ENCODE data around the gene TMEM52B. TPM values are rescaled to one million over a fixed set of nuclear protein-coding genes. Genes with fewer than 3 reads are reported as not detected.

Gene TMEM52B
- not detected for total RNA-seq
- polyA plus RNA-seq = not detected

DNA sequence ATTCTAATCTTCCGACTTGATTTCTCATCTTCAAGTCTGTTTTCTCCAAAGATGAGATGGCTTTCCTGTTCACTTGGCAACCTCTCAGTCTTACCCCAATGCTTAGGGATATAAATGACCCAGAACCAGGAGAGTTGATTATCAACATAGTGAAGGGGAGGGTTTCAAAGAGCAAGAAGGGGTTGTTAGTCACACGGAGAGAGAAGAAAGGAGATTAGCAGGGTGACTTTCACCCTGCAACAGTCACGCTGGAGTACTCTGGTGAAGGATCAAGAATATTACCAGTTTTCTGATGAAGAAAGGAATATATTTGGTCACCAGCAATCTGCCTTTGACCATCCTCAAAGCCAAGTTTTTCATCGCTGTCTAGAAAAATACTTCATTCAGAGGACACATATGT is at the start of gene TMEM52B:
TMEM52B (plus strand) TSS at position 212 of the 400 bp plus-strand sequence. CDS start 543 bp downstream, outside the sequence.
- Mint-ChIP-seq H3K27me3 (peaks cover 23 to 38% of the 10 kb centered on the region in 2 donors), H3K9me3 (no peaks in the 10 kb centered on the region), H3K4me3 (no peak within 1 kb of the TSS), H3K27ac (no peak within 1 kb of the TSS), H3K36me3 (no peaks in the 10 kb centered on the region), H3K4me1 (no peaks in the 10 kb centered on the region)
- Histone ChIP-seq H3K9me3 (ENCODE audit: control insufficient read depth in 1 of 2, low read length in 2 of 2) (no peaks in the 10 kb centered on the region), H3K36me3 (ENCODE audit: insufficient read depth, low read length) (no peaks in the 10 kb centered on the region), H3K4me1 (ENCODE audit: insufficient read depth, low read length) (no peaks in the 10 kb centered on the region), H3K4me3 (ENCODE audit: low read length in 2 of 2) (no peak within 1 kb of the TSS), H3K27ac (ENCODE audit: low read depth, low read length) (no peak within 1 kb of the TSS), H3K27me3 (ENCODE audit: insufficient read depth, low read length) (no peaks in the 10 kb centered on the region)
- POLR2A ChIA-PET (ENCODE audit: partially characterized antibody) = no interaction called here
- no peak for DNase-seq
- intact Hi-C loops (cut with micrococcal nuclease) = no loop called here
- CTCF ChIA-PET (ENCODE audit: partially characterized antibody) = no interaction called here

DNA sequence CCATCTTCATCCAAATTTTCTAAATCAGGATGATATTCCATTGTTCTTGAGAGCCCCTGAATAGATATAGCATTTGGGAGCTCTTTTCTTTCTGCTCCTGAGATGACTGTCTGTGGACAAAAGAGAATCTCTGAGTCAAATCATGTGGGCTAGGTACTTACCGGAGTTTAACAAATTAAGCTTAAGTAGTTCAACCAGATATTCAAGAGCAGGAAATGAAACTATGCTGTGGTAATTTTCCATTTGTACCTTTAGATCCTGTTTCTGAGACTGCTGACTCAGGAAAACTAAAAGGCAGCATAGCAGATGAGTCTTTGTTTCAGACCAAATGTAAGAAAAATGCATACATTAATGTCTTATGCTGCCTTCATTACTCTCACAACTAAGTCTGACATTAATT is 48.8 kb upstream of the TMEM52B start, which contains the start of gene CLEC7A:
CLEC7A (minus strand) TSS at position 158 of the 400 bp plus-strand sequence; CDS start at position 41, 117 bp downstream.
- no peak within 1 kb of the TSS for H3K27ac Mint-ChIP-seq
- no peak within 1 kb of the TSS for H3K27ac ChIP-seq (ENCODE audit: low read depth, low read length)

DNA sequence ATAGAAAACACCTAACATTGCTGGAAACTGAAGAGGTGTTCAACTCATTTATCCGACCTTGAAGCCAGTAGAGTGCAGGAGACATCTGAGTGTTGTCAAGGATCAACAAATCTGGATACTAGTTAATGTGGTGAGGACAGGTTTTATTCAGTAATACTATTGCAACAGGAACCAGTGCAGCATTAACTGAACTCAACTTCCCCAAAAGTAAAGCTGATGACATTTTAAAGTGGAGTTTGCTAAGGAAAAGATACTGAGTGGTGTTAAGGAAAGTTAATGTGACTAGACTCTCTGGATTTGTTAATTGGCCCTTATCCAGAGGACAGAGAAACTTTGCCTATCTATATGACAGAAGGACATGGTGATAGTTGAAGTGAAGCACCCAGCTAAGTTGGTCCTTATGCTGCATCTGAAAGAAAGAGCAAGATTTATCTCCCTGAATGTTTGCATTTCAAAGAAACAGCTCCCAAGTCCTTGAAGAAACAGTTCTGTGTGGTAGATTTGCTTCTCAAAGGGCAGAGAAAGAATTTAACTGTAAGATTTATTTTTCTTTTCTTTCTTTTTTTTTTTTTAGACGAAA is 47.6 kb upstream of the TMEM52B start:
- no peak for DNase-seq
- CTCF ChIA-PET (ENCODE audit: partially characterized antibody) = interaction anchor here (2.7 kb wide), 1 partner anchor 9 kb away, joined by 12 read pairs; no protein-coding TSS in a partner anchor
- POLR2A ChIA-PET (ENCODE audit: partially characterized antibody) = no interaction called here

More for the DNA sequence above, 48.8 kb upstream of the TMEM52B start, which contains the start of gene CLEC7A:
- Mint-ChIP-seq H3K4me3 (peak within 1 kb of the TSS in 1 of 8 donors; percentile 10), H3K36me3 (no peaks in the 10 kb centered on the region), H3K27me3 (peaks cover 0 to 1% of the 10 kb centered on the region in 2 donors), H3K9me3 (no peaks in the 10 kb centered on the region), H3K4me1 (peaks cover 6 to 10% (median 9%) of the 10 kb centered on the region in 4 donors)
- Histone ChIP-seq H3K36me3 (ENCODE audit: insufficient read depth, low read length) (no peaks in the 10 kb centered on the region), H3K9me3 (ENCODE audit: control insufficient read depth in 1 of 2, low read length in 2 of 2) (no peaks in the 10 kb centered on the region), H3K4me1 (ENCODE audit: insufficient read depth, low read length) (peaks cover 10% of the 10 kb centered on the region), H3K27me3 (ENCODE audit: insufficient read depth, low read length) (no peaks in the 10 kb centered on the region), H3K4me3 (ENCODE audit: low read length in 2 of 2) (no peak within 1 kb of the TSS)
- peak in 1 of 5 donors; percentile 6 for DNase-seq
- POLR2A ChIA-PET (ENCODE audit: partially characterized antibody) = no interaction called here
- intact Hi-C loops (cut with micrococcal nuclease) = no loop called here
- CTCF ChIA-PET (ENCODE audit: partially characterized antibody) = interaction anchor here (2.7 kb wide), 1 partner anchor 10 kb away, joined by 12 read pairs; no protein-coding TSS in a partner anchor

DNA sequence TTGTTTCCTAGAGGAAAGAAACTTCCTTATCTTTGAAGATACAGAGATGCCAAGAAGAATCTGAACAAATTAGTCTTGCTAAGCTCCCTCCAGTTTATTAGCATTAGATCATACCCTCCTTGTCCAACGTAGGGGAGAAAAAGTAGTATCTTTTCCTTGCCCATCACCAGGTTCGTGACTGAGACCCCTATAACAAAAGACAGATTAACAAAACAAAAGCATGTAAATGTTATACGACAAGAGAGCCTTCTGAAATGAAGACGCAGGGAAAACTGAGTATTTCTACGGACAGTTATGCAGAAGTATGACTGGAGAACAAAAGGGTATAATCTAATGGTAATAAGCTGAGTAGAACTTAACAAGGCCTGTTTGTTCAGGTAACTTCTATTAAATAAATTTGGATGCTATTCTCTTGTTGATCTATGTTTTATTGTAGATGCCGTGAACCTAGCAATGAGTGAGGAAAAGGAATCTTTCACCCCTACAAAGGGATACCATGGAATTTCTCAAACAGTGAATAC is 45.9 kb upstream of the TMEM52B start:
- H3K4me1 ChIP-seq (ENCODE audit: insufficient read depth, low read length) = peaks cover 10% of the 10 kb centered on the region
- H3K4me3 ChIP-seq (ENCODE audit: low read length in 2 of 2) = no peak overlapping the region
- Mint-ChIP-seq H3K4me3 (no peak overlapping the region), H3K4me1 (peaks cover 6 to 10% (median 9%) of the 10 kb centered on the region in 4 donors), H3K36me3 (no peaks in the 10 kb centered on the region), H3K9me3 (no peaks in the 10 kb centered on the region), H3K27me3 (peaks cover 0 to 2% of the 10 kb centered on the region in 2 donors), H3K27ac (no peak overlapping the region)
- H3K9me3 ChIP-seq (ENCODE audit: control insufficient read depth in 1 of 2, low read length in 2 of 2) = no peaks in the 10 kb centered on the region
- no peak overlapping the region for H3K27ac ChIP-seq (ENCODE audit: low read depth, low read length)
- H3K36me3 ChIP-seq (ENCODE audit: insufficient read depth, low read length) = no peaks in the 10 kb centered on the region
- intact Hi-C loops (cut with micrococcal nuclease) = no loop called here
- POLR2A ChIA-PET (ENCODE audit: partially characterized antibody) = no interaction called here
- no peak for DNase-seq
- CTCF ChIA-PET (ENCODE audit: partially characterized antibody) = no interaction called here
- H3K27me3 ChIP-seq (ENCODE audit: insufficient read depth, low read length) = no peaks in the 10 kb centered on the region

More for the DNA sequence above, 47.6 kb upstream of the TMEM52B start:
- Histone ChIP-seq H3K27ac (ENCODE audit: low read depth, low read length) (no peak overlapping the region), H3K4me3 (ENCODE audit: low read length in 2 of 2) (no peak overlapping the region), H3K4me1 (ENCODE audit: insufficient read depth, low read length) (peaks cover 10% of the 10 kb centered on the region), H3K27me3 (ENCODE audit: insufficient read depth, low read length) (no peaks in the 10 kb centered on the region), H3K9me3 (ENCODE audit: control insufficient read depth in 1 of 2, low read length in 2 of 2) (no peaks in the 10 kb centered on the region), H3K36me3 (ENCODE audit: insufficient read depth, low read length) (no peaks in the 10 kb centered on the region)
- Mint-ChIP-seq H3K27me3 (peaks cover 0 to 1% of the 10 kb centered on the region in 2 donors), H3K9me3 (no peaks in the 10 kb centered on the region), H3K4me1 (peaks cover 6 to 10% (median 9%) of the 10 kb centered on the region in 4 donors), H3K4me3 (no peak overlapping the region), H3K36me3 (no peaks in the 10 kb centered on the region), H3K27ac (no peak overlapping the region)
- intact Hi-C loops (cut with micrococcal nuclease) = no loop called here

DNA sequence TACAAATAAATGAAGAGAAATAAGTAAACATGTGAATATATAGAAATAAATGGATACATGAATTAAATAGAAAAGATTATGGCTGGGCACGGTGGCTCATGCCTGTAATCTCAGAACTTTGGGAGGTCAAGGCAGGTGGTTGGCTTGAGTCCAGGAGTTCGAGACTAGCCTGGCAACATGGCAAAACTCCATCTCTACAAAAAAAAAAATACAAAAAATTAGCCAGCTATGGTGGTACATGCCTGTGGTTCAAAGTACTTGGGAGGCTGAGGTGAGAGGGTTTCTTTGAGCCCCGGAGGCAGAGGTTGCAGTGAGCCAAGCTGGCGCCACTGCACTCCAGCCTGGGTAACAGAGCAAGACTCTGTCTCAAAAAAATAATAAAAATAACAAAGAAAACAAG is 43.7 kb upstream of the TMEM52B start:
- POLR2A ChIA-PET (ENCODE audit: partially characterized antibody) = interaction anchor here (1.6 kb wide), 1 partner anchor 10 kb away, joined by 3 read pairs; no protein-coding TSS in a partner anchor
- Histone ChIP-seq H3K4me3 (ENCODE audit: low read length in 2 of 2) (no peak overlapping the region), H3K4me1 (ENCODE audit: insufficient read depth, low read length) (peaks cover 5% of the 10 kb centered on the region), H3K36me3 (ENCODE audit: insufficient read depth, low read length) (no peaks in the 10 kb centered on the region), H3K9me3 (ENCODE audit: control insufficient read depth in 1 of 2, low read length in 2 of 2) (no peaks in the 10 kb centered on the region), H3K27ac (ENCODE audit: low read depth, low read length) (no peak overlapping the region), H3K27me3 (ENCODE audit: insufficient read depth, low read length) (no peaks in the 10 kb centered on the region)
- CTCF ChIA-PET (ENCODE audit: partially characterized antibody) = no interaction called here
- H3K4me1 Mint-ChIP-seq = peaks cover 2 to 7% (median 5%) of the 10 kb centered on the region in 4 donors
- no peak overlapping the region for H3K27ac Mint-ChIP-seq
- no peaks in the 10 kb centered on the region for H3K36me3 Mint-ChIP-seq
- no peak for DNase-seq
- no peak overlapping the region for H3K4me3 Mint-ChIP-seq
- H3K27me3 Mint-ChIP-seq = peaks cover 2% of the 10 kb centered on the region in 2 donors
- intact Hi-C loops (cut with micrococcal nuclease) = no loop called here
- H3K9me3 Mint-ChIP-seq = no peaks in the 10 kb centered on the region

DNA sequence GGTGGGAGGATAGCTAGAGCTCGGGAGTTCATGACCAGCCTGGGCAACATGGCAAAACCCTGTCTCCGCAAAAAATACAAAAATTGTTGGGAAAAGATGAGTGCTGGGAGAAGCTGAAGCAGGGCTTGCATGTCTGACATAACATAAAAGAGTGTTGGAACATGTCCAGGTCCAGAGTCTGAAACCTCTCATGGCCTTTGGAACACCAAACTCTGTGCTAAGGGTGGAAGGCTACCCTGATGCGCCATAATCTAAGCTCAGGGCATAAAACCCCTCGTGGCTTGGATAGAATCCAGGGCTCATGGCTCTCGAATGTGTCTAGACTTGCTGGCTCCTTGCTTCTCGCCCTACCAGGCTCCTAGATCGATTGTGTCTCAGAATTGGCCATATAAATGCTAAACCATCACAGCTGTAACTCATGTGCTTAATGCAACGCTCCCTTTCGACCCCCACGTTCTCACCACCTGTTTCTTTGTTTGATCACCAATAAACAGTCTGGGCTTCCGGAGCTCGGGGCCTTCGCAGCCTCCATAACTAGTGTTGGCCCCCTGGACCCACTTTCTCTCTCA is 42.1 kb upstream of the TMEM52B start:
- Histone ChIP-seq H3K27ac (ENCODE audit: low read depth, low read length) (no peak overlapping the region), H3K4me3 (ENCODE audit: low read length in 2 of 2) (no peak overlapping the region), H3K4me1 (ENCODE audit: insufficient read depth, low read length) (no peaks in the 10 kb centered on the region), H3K9me3 (ENCODE audit: control insufficient read depth in 1 of 2, low read length in 2 of 2) (no peaks in the 10 kb centered on the region), H3K27me3 (ENCODE audit: insufficient read depth, low read length) (no peaks in the 10 kb centered on the region), H3K36me3 (ENCODE audit: insufficient read depth, low read length) (no peaks in the 10 kb centered on the region)
- intact Hi-C loops (cut with micrococcal nuclease) = no loop called here
- Mint-ChIP-seq H3K36me3 (no peaks in the 10 kb centered on the region), H3K4me3 (no peak overlapping the region), H3K4me1 (no peaks in the 10 kb centered on the region), H3K27me3 (peaks cover 2% of the 10 kb centered on the region in 2 donors), H3K9me3 (no peaks in the 10 kb centered on the region), H3K27ac (no peak overlapping the region)
- CTCF ChIA-PET (ENCODE audit: partially characterized antibody) = interaction anchor here (0.7 kb wide), 1 partner anchor 14 kb away, joined by 3 read pairs; no protein-coding TSS in a partner anchor
- POLR2A ChIA-PET (ENCODE audit: partially characterized antibody) = interaction anchor here (1.6 kb wide), 1 partner anchor 11 kb away, joined by 3 read pairs; no protein-coding TSS in a partner anchor
- DNase-seq = no peak

DNA sequence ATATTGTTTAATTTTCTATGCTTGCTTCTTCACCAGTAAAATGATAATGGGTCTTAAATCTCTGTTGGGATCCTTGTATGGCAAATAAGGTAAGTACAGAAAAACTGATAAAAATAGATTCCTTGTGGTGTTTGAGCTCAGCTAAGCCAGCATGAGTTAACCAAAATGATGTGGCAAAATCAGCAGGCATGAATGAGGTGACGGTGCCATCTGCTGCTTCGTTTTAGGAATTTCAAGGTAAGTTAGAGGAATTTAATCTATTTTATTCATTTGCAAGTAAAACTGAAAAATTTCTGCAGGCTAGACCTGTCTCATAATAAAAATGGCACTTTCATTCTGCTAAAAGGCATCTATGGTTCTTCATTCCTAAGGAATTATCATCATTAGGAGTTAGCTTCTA is 38.8 kb upstream of the TMEM52B start:
- H3K4me3 Mint-ChIP-seq = no peak overlapping the region
- H3K27ac Mint-ChIP-seq = no peak overlapping the region
- H3K27me3 Mint-ChIP-seq = peaks cover 4 to 9% of the 10 kb centered on the region in 2 donors
- POLR2A ChIA-PET (ENCODE audit: partially characterized antibody) = no interaction called here
- CTCF ChIA-PET (ENCODE audit: partially characterized antibody) = interaction anchor here (0.7 to 3.1 kb wide), 10 partner anchors 10 to 397 kb away, joined by 3 to 27 read pairs (median 7); partner anchors contain the start of genes CD69, CLEC12B and CLEC7A
- Histone ChIP-seq H3K4me3 (ENCODE audit: low read length in 2 of 2) (no peak overlapping the region), H3K27ac (ENCODE audit: low read depth, low read length) (no peak overlapping the region), H3K36me3 (ENCODE audit: insufficient read depth, low read length) (no peaks in the 10 kb centered on the region), H3K9me3 (ENCODE audit: control insufficient read depth in 1 of 2, low read length in 2 of 2) (no peaks in the 10 kb centered on the region), H3K4me1 (ENCODE audit: insufficient read depth, low read length) (no peaks in the 10 kb centered on the region), H3K27me3 (ENCODE audit: insufficient read depth, low read length) (no peaks in the 10 kb centered on the region)
- intact Hi-C loops (cut with micrococcal nuclease) = loop anchor here (1.0 to 5.0 kb wide), 4 partner anchors 199 to 390 kb away; no protein-coding TSS in a partner anchor
- H3K9me3 Mint-ChIP-seq = peaks cover 0 to 2% (median 0%) of the 10 kb centered on the region in 8 donors
- peak; percentile 35 to 53 (median 39) for DNase-seq
- no peaks in the 10 kb centered on the region for H3K36me3 Mint-ChIP-seq
- no peaks in the 10 kb centered on the region for H3K4me1 Mint-ChIP-seq
